ENCODE measurements around the gene TRIM37. TPM values are rescaled to one million over a fixed set of nuclear protein-coding genes. Genes with fewer than 3 reads are reported as not detected.

The TRIM37 gene
- total RNA-seq, 1 donor from 2014 or later = 86.4 TPM

DNA sequence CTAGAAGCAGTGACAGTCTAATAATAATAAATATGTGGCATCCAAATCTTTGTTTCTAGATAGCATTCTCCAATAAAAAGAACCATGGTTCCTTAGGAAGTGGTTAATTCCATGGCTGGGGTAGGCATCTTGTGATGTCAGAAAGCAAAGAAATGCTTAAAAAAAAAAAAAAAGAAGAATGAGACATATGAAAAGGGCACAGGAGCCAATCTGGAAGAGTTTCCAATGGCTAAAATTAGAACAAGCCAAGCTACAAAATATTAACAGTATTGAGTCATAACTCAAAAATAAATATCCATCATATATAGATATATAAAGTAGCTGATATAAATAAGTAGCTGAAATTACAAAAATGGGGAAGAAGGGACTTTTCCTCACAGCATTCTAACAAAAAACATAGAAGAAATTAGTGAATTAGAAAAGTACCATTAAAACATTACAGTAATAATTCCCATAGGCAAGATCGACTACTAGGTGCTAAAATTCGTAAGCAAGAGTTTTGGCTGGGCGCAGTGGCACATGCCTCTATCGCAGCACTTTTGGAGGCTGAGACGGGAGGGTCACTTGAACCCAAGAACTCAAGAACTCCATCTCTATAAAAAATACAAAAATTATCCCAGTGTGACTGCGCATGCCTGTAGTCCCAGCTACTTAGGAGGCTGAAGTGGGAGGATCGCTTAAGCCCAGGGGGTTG is 111.3 kb downstream of the TRIM37 start:
- no peak overlapping the region for H3K4me3 Mint-ChIP-seq
- Histone ChIP-seq H4K20me1 (ENCODE audit: low read depth) (no peaks in the 10 kb centered on the region), H3K27me3 (no peaks in the 10 kb centered on the region), H2AFZ (replicated peaks) (no peak overlapping the region), H3K36me3 (peaks cover 4% of the 10 kb centered on the region), H3K9ac (no peak overlapping the region), H3F3A (ENCODE audit: low read depth) (no peaks in the 10 kb centered on the region), H3K4me2 (no peak overlapping the region), H3K4me3 (no peak overlapping the region), H3K79me2 (ENCODE audit: low read depth) (no peaks in the 10 kb centered on the region), H3K4me1 (no peaks in the 10 kb centered on the region), H3K9me3 (ENCODE audit: low read depth) (no peaks in the 10 kb centered on the region), H3K27ac (no peak overlapping the region)
- H3K27me3 Mint-ChIP-seq (ENCODE audit: insufficient read depth, low read depth) = peaks cover 2% of the 10 kb centered on the region
- no peak for DNase-seq (ENCODE audit: low spot score)
- H3K4me1 Mint-ChIP-seq = no peaks in the 10 kb centered on the region
- H3K27ac Mint-ChIP-seq = no peak overlapping the region
- no peaks in the 10 kb centered on the region for H3K9me3 Mint-ChIP-seq
- TF ChIP-seq EZH2 (IDR thresholded peaks at IDR 0.05) (no peak), EZH2phosphoT487 (IDR thresholded peaks at IDR 0.05) (no peak)
- TF ChIP-seq, protein P1, sequence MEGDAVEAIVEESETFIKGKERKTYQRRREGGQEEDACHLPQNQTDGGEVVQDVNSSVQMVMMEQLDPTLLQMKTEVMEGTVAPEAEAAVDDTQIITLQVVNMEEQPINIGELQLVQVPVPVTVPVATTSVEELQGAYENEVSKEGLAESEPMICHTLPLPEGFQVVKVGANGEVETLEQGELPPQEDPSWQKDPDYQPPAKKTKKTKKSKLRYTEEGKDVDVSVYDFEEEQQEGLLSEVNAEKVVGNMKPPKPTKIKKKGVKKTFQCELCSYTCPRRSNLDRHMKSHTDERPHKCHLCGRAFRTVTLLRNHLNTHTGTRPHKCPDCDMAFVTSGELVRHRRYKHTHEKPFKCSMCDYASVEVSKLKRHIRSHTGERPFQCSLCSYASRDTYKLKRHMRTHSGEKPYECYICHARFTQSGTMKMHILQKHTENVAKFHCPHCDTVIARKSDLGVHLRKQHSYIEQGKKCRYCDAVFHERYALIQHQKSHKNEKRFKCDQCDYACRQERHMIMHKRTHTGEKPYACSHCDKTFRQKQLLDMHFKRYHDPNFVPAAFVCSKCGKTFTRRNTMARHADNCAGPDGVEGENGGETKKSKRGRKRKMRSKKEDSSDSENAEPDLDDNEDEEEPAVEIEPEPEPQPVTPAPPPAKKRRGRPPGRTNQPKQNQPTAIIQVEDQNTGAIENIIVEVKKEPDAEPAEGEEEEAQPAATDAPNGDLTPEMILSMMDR (IDR thresholded peaks at IDR 0.05) = no peak
- H3K36me3 Mint-ChIP-seq = peaks cover 12% of the 10 kb centered on the region

GRCh38 chr17:58993311-58993710 is 113.4 kb downstream of the TRIM37 start:
- H3K9me3 Mint-ChIP-seq = peaks cover 2% of the 10 kb centered on the region
- Histone ChIP-seq H2AFZ (replicated peaks) (no peak overlapping the region), H4K20me1 (ENCODE audit: low read depth) (no peaks in the 10 kb centered on the region), H3K9ac (no peak overlapping the region), H3K27me3 (no peaks in the 10 kb centered on the region), H3K4me2 (no peak overlapping the region), H3K9me3 (ENCODE audit: low read depth) (no peaks in the 10 kb centered on the region), H3F3A (ENCODE audit: low read depth) (peaks cover 6% of the 10 kb centered on the region), H3K4me3 (no peak overlapping the region), H3K27ac (no peak overlapping the region), H3K79me2 (ENCODE audit: low read depth) (no peaks in the 10 kb centered on the region), H3K36me3 (no peaks in the 10 kb centered on the region), H3K4me1 (peaks cover 6% of the 10 kb centered on the region)
- peaks cover 10% of the 10 kb centered on the region for H3K36me3 Mint-ChIP-seq
- TF ChIP-seq EZH2 (IDR thresholded peaks at IDR 0.05) (no peak), EZH2phosphoT487 (IDR thresholded peaks at IDR 0.05) (no peak)
- TF ChIP-seq, protein P1 (IDR thresholded peaks at IDR 0.05) = no peak
- H3K27me3 Mint-ChIP-seq (ENCODE audit: insufficient read depth, low read depth) = peaks cover 2% of the 10 kb centered on the region
- peaks cover 2% of the 10 kb centered on the region for H3K4me1 Mint-ChIP-seq
- H3K4me3 Mint-ChIP-seq = no peak overlapping the region
- H3K27ac Mint-ChIP-seq = no peak overlapping the region
- DNase-seq (ENCODE audit: low spot score) = no peak

DNA sequence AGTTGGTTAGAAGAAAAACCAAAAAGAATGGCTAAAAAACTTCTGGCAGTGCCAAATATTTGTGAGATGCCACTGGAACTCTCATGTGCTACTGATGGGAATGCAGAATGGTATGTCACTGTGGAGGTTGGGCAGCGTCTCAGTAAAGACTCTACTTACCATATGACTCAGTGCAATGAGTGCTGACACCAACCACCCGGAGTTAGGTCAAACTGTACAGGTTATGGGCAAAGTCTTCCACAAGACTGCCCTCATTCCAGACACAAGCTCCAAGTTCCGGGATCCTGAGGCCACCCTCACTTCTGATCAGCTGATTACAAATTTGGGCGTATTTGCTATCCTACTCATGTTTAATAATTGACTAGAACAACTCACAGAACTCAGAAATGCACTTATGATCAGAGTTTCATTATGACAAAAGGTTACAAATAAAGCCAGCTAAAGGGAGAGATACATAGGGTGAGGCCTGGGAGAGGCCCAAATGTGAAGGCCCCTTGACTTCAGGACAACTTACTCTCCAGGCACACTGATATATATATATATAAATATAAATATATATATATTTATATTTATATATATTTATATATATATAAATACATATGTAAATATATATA is 114.9 kb downstream of the TRIM37 start:
- Mint-ChIP-seq H3K9me3 (peaks cover 2% of the 10 kb centered on the region), H3K4me3 (no peak overlapping the region), H3K4me1 (peaks cover 13% of the 10 kb centered on the region), H3K27ac (no peak overlapping the region), H3K27me3 (ENCODE audit: insufficient read depth, low read depth) (peaks cover 2% of the 10 kb centered on the region), H3K36me3 (peaks cover 10% of the 10 kb centered on the region)
- no peaks in the 10 kb centered on the region for H3K9me3 ChIP-seq (ENCODE audit: low read depth)
- no peak overlapping the region for H2AFZ ChIP-seq (replicated peaks)
- no peak overlapping the region for H3K4me2 ChIP-seq
- no peak overlapping the region for H3K4me3 ChIP-seq
- no peak overlapping the region for H3K9ac ChIP-seq
- no peak overlapping the region for H3K27ac ChIP-seq
- peaks cover 19% of the 10 kb centered on the region for H3K4me1 ChIP-seq
- TF ChIP-seq EZH2phosphoT487 (IDR thresholded peaks at IDR 0.05) (no peak), EZH2 (IDR thresholded peaks at IDR 0.05) (no peak)
- TF ChIP-seq, protein P1 (IDR thresholded peaks at IDR 0.05) = no peak
- no peaks in the 10 kb centered on the region for H3K79me2 ChIP-seq (ENCODE audit: low read depth)
- H4K20me1 ChIP-seq (ENCODE audit: low read depth) = no peaks in the 10 kb centered on the region
- DNase-seq (ENCODE audit: low spot score) = no peak
- H3K27me3 ChIP-seq = no peaks in the 10 kb centered on the region
- H3F3A ChIP-seq (ENCODE audit: low read depth) = peaks cover 21% of the 10 kb centered on the region
- no peaks in the 10 kb centered on the region for H3K36me3 ChIP-seq
